Activated B cell treated with CpG ODN at 0.5 μM for 24 hours (primary cell): ENCODE results near the gene ENKUR. TPM values are rescaled to one million over a fixed set of nuclear protein-coding genes. Genes with fewer than 3 reads are reported as not detected.

Experiments
- ATAC-seq: fragments of 200-7000 bp; cut with Tn5 transposase; one replicate; pipeline ENCODE4 v1.10.0; 2021; ENCODE audit warnings: low read depth, mild to moderate bottlenecking, moderate library complexity
- CTCF ChIA-PET: fragments of 350-600 bp; sonication (Branson Sonifier 250); formaldehyde crosslinking; loops from one replicate; lab custom pipeline; 2021; ENCODE audit warnings: antibody characterized with exemption; lab: Charles Lee
- POLR2A ChIA-PET: fragments of 350-600 bp; sonication (Branson Sonifier 250); formaldehyde crosslinking; loops from one replicate; lab custom pipeline; 2021; ENCODE audit warnings: antibody characterized with exemption; lab: Charles Lee
- DNase-seq: peaks from one replicate; pipeline ENCODE4 v3.0.0; 2022
- H3K27ac Mint-ChIP-seq: one replicate; pipeline ENCODE4 v1.8.0; 2020; ENCODE audit warnings: mixed read lengths
- H3K27me3 Mint-ChIP-seq: one replicate; pipeline ENCODE4 v1.8.0; 2021; ENCODE audit warnings: mixed read lengths
- H3K36me3 Mint-ChIP-seq: one replicate; pipeline ENCODE4 v1.8.0; 2021; ENCODE audit warnings: low read depth, mixed read lengths
- H3K4me1 Mint-ChIP-seq: one replicate; pipeline ENCODE4 v1.8.0; 2021; ENCODE audit warnings: mixed read lengths
- H3K4me3 Mint-ChIP-seq: one replicate; pipeline ENCODE4 v1.8.0; 2020; ENCODE audit warnings: mild to moderate bottlenecking, mixed read lengths
- H3K9me3 Mint-ChIP-seq: one replicate; pipeline ENCODE4 v1.8.0; 2020; ENCODE audit warnings: mixed read lengths
- CTCF ChIP-seq: fragments of 200-600 bp; IDR thresholded peaks from one replicate; pipeline ENCODE4 v1.8.0; 2022; ENCODE audit warnings: antibody characterized with exemption, mild to moderate bottlenecking
- intact Hi-C: fragments of 100-400 bp; cut with micrococcal nuclease; formaldehyde crosslinking; loops from one replicate; pipeline ENCODE4 v1.15.1; 2024
- total RNA-seq: library from RNA; stranded (reverse); gene quantifications from 2 replicates; pipeline ENCODE4 v1.2.3, GENCODE V29; 2022

The ENKUR gene
- total RNA-seq, 1 donor from 2014 or later, result not detected

GRCh38 chr10:25046641-25047040, 30.7 kb upstream of the ENKUR start:
- Mint-ChIP-seq H3K9me3 (no peaks in the 10 kb centered on the region), H3K4me3 (no peak overlapping the region), H3K36me3 (no peaks in the 10 kb centered on the region), H3K27me3 (peaks cover 22% of the 10 kb centered on the region), H3K27ac (no peak overlapping the region), H3K4me1 (no peaks in the 10 kb centered on the region)
- DNase-seq, result no peak
- TF ChIP-seq CTCF, result no peak
- no peak for ATAC-seq
- CTCF ChIA-PET, result no interaction called here
- intact Hi-C loops, result no loop called here
- POLR2A ChIA-PET, result no interaction called here

GRCh38 chr10:25039531-25039930, 23.6 kb upstream of the ENKUR start:
- Mint-ChIP-seq H3K36me3 (no peaks in the 10 kb centered on the region), H3K27ac (no peak overlapping the region), H3K27me3 (peaks cover 6% of the 10 kb centered on the region), H3K4me1 (peaks cover 3% of the 10 kb centered on the region), H3K4me3 (no peak overlapping the region), H3K9me3 (no peaks in the 10 kb centered on the region)
- no peak for TF ChIP-seq CTCF
- no peak for DNase-seq
- CTCF ChIA-PET, result interaction anchor here (0.7 kb wide), 1 partner anchor 408 kb away, joined by 3 read pairs; no protein-coding TSS in a partner anchor
- no peak for ATAC-seq
- intact Hi-C loops, result no loop called here
- POLR2A ChIA-PET, result no interaction called here

- H3K4me1 Mint-ChIP-seq, result peaks cover 3% of the 10 kb centered on the region
- H3K27me3 Mint-ChIP-seq, result peaks cover 4% of the 10 kb centered on the region
- ChIA-PET POLR2A (no interaction called here), CTCF (no interaction called here)
- intact Hi-C loops, result no loop called here
- H3K27ac Mint-ChIP-seq, result no peak overlapping the region
- TF ChIP-seq CTCF, result no peak
- no peaks in the 10 kb centered on the region for H3K9me3 Mint-ChIP-seq
- ATAC-seq (no peak), DNase-seq (no peak)
- H3K36me3 Mint-ChIP-seq, result no peaks in the 10 kb centered on the region
- no peak overlapping the region for H3K4me3 Mint-ChIP-seq
Observed at GRCh38 chr10:25038325-25038724, 22.4 kb upstream of the ENKUR start.

GRCh38 chr10:25036381-25036780, 20.4 kb upstream of the ENKUR start:
- peaks cover 2% of the 10 kb centered on the region for H3K27me3 Mint-ChIP-seq
- DNase-seq, result no peak
- POLR2A ChIA-PET, result no interaction called here
- ATAC-seq, result no peak
- no peaks in the 10 kb centered on the region for H3K9me3 Mint-ChIP-seq
- H3K27ac Mint-ChIP-seq, result no peak overlapping the region
- TF ChIP-seq CTCF, result no peak
- CTCF ChIA-PET, result no interaction called here
- no peak overlapping the region for H3K4me3 Mint-ChIP-seq
- no peaks in the 10 kb centered on the region for H3K36me3 Mint-ChIP-seq
- intact Hi-C loops, result no loop called here
- H3K4me1 Mint-ChIP-seq, result peaks cover 3% of the 10 kb centered on the region

GRCh38 chr10:25029519-25029918, 13.6 kb upstream of the ENKUR start:
- Mint-ChIP-seq H3K27ac (no peak overlapping the region), H3K27me3 (no peaks in the 10 kb centered on the region), H3K4me1 (no peaks in the 10 kb centered on the region), H3K4me3 (no peak overlapping the region), H3K36me3 (peaks cover 5% of the 10 kb centered on the region), H3K9me3 (peaks cover 7% of the 10 kb centered on the region)
- no peak for TF ChIP-seq CTCF
- intact Hi-C loops, result no loop called here
- ChIA-PET POLR2A (no interaction called here), CTCF (no interaction called here)
- ATAC-seq (no peak), DNase-seq (no peak)
